ENCODE data around the gene METTL24. TPM values are rescaled to one million over a fixed set of nuclear protein-coding genes. Genes with fewer than 3 reads are reported as not detected.

The METTL24 gene
- total RNA-seq, 1 experiment from 2014 or later, result not detected

DNA sequence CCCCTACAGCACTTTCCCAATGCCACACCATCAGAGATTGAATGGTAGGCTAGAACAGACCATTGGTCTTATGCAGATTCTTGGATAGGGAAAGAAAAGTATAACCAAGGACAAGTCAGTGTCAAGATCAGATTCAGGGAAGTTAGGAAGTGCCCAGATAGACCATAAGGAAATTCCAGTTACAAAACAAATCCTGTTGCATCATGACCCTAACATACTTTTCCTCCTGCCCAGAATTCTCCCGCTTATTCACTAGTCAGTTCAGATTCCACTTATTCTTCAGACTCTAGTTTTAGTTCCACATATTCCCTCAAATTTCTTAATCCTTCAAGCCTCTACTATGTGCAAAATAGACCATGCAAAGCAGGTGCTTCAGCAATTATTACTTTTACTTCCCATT lies 20.7 kb downstream of the METTL24 start:
- no peak for DNase-seq (ENCODE audit: low spot score)

- DNase-seq (ENCODE audit: low spot score), result no peak
Measured at GRCh38 chr6:110334423-110335180, 23.5 kb downstream of the METTL24 start.

DNA sequence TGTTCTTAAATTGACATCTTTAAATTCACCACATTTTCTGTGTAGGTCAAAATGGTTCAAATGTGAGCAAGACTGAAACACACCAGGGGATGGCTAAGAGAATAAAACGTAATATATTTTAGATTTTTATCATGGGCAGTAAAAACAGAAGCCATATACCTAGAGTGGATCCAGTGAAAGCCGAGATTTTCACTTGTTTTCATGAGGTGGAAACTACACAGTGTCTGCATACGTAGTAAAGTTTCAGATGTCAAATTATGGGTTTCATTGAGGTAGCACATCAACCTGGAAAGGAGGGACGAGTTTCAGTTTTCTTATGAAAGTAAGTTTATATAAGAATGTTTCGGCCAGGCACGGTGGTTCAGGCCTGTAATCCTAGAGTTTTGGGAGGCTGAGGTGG lies 25.9 kb downstream of the METTL24 start:
- no peak for DNase-seq (ENCODE audit: low spot score)

DNA sequence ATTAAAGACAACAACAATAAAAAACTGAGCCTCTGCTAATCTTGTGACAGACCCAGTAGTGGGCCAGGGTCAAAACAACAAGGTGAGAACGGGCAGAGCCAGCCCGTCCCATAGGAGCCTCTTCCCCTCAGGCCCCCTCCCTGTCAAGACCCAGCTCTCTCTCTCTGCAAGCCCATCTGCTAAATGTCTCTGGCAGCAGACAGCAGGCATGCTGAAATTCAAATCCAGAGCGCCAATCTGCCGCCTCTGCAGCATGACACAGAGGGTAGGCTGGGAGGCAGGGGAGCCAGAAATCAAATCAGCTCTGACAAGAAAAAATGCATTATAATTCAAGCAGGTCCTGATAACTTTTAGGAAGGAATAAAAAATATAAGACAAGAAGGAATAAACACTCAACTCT lies 26.3 kb downstream of the METTL24 start:
- DNase-seq (ENCODE audit: low spot score), result no peak

DNA sequence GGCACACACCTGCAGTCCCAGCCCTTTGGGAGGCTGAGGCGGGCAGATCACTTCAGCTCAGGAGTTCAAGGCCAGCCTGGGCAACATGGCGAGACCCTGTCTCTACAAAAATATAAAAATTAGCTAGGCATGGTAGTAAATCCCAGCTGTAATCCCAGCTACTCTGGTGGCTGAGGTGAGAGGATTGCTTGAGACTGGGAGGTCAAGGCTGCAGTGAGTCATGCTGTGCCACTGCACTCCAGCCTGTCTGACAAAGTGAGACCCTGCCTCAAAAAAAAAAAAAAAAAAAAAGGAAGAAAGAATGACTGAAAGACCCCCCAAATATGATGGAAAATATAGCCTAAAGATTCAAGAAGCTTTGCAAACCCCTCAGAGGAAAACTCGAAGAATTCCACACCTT lies 26.8 kb downstream of the METTL24 start:
- DNase-seq (ENCODE audit: low spot score), result no peak

DNA sequence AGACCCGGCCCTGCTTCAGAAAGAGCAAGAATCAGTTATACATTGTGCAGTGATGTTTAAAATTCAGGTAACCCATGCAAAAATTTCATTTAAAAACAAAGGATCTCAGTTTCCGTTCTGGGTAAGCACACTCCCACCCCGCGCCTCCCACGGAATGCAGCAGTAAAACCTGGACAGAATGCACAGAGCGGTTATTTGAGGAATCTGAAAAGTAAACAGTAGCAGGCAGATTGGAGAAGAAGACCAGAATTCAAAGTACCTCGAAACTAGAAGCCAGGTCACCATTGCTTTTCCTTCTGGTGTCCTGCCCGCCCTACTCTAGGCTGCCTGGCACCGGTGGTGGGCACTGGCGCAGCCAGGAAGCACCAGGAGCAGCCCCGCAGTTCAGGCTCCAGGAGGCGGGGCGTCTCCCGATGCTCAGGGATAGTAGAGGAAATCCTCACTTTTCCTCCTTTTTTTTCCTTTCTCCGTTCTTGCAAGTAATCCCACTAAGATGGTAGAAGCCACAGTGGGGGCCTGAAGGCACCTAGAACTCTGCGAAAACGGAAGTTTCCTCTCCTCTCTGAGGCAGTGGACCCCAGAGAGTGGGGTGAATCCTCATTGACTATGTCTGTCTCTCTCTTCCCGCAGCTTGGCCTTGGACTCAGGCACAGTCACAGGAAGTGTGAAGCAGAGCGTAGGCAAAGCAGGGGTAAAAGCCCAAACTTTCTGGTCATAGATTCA lies 28.3 kb downstream of the METTL24 start:
- peak; percentile 38 for DNase-seq (ENCODE audit: low spot score)

DNA sequence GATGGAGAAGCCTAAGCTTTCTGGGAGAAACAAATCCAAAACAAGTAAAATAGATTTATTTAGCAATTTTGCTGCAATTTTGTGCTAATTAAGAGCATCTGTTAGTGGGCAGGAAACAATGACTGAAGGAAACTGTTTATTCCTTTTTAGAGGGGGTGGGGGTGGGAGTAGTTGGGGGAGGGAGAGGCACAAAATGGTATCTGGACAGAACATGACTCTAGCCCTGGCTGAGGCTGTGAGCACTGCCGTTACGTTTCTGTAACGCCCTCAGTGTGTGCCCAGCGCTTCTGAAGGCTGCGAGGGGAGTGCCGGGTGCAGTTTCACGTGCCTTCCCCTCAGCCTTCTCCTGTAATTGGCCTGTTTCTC lies 28.8 kb downstream of the METTL24 start:
- DNase-seq (ENCODE audit: low spot score), result no peak

- no peak for DNase-seq (ENCODE audit: low spot score)
Measured at GRCh38 chr6:110328259-110328658, 29.9 kb downstream of the METTL24 start.

- no peak for DNase-seq (ENCODE audit: low spot score)
Measured at GRCh38 chr6:110327391-110327790, 30.8 kb downstream of the METTL24 start.

DNA sequence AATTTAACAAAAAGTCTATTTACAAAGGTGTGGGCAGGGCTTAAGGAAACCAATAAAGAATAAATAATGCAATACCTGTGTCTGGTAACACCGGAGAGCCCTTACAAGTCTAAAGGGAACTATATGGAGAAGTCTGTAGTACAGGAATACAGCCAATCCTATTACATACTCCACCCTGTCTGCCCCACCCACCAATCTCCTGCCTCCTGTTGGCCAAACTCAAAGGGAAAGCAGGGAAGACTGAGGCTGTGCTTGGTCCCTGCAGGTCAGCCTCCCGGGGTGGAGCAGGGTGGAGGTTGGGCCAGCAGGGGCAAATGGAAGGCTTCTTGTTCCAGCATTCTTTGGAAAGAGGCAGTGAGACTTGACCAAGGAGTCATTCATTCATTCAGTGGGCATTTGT lies 31.5 kb downstream of the METTL24 start:
- no peak for DNase-seq (ENCODE audit: low spot score)

GRCh38 chr6:110326057-110326456 lies 32.1 kb downstream of the METTL24 start:
- DNase-seq (ENCODE audit: low spot score), result no peak

GRCh38 chr6:110325197-110325596 lies 33.0 kb downstream of the METTL24 start:
- peak; percentile 12 for DNase-seq (ENCODE audit: low spot score)

GRCh38 chr6:110324548-110324947 lies 33.6 kb downstream of the METTL24 start:
- DNase-seq (ENCODE audit: low spot score), result no peak

DNA sequence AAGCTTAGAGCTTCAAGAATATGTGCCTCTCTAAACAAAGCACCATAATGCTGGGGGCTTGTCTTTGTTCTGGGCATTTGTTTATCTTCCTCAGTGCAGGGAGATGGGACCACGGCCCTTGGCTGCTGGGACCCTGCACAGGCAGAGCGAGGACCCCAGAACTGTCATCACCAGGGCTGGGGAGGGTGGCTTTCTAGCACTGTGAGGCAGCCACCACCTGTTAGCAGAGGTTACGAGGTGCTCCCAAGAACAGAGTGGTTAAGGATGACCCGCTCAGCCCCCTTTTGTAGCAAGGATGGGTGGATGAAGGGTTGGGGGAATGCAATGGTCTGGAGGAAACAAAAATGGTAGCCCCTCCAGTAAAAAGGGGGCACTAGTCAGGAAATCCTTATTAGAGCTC lies 34.9 kb downstream of the METTL24 start:
- DNase-seq (ENCODE audit: low spot score), result no peak

DNA sequence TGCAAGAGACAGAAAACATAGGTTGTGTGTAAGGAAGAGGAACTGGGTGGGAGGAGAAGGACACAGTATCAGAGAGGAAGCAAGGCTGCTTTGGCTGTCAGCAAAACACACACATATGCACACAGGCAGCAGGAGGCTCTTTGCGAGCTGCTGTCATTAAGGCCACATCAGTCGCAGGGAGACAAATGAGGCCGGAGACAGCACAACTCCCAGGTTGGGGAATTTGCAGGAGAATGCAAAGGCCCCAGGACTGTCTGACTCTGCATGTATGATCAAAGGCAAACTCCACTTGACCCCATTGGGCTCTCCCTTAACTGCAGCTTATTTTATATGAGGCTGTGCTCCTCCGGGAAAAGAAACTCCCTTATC lies 35.3 kb downstream of the METTL24 start:
- DNase-seq (ENCODE audit: low spot score), result no peak

DNA sequence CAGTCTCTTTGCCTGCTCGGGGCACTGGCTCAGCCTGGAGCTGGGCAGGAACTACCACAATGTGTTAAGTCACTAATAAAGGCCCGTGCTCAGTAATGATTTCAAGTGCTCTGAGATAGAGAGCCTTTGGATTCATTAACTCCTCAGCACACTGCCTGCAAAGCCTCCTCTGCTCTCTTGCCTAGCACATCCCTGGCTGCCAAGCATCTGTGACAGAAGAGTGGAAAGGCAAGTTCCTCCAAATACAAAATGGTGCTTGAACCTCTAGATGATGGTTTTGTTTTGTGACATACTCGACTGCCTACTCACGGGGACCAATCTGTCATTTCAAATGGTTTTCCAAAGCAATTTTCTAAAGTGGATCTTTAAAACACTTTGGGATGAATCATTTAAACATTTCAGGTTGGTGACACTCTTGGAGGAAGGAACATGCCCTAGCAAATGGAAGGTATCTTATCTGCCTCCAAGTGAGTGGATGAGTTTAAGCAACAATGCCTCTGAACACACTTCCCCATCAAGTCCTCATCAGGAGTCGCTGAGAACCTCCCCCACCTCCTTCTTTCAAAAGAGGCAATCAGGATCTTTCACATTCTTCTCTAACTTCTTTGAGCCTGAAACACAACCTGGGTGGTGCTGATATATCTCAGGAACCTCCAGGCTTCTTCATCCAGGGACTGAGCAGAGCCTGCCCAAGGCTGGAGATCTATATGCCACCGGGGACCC lies 35.8 kb downstream of the METTL24 start:
- no peak for DNase-seq (ENCODE audit: low spot score)

DNA sequence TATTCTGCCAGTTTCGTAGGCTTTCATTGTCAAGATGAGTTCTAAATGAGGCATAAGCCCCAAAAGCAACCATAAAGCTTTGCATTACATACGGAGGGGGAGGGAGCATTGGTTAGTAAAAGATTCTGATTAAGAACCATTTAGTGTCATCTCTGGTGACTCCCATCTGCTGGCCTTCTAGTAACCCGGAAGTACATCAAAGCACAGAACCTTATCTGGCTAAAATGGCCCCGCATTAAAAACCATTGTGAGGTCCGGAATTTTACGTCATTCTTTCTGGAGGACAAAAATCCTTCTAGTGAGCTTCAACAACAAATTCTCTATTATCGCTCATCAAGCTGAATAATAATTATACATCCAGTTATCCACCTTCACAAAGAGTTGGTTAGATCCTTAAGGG lies 37.8 kb downstream of the METTL24 start:
- no peak for DNase-seq (ENCODE audit: low spot score)

- DNase-seq (ENCODE audit: low spot score), result no peak
Measured at GRCh38 chr6:110319843-110320242, 38.3 kb downstream of the METTL24 start.

DNA sequence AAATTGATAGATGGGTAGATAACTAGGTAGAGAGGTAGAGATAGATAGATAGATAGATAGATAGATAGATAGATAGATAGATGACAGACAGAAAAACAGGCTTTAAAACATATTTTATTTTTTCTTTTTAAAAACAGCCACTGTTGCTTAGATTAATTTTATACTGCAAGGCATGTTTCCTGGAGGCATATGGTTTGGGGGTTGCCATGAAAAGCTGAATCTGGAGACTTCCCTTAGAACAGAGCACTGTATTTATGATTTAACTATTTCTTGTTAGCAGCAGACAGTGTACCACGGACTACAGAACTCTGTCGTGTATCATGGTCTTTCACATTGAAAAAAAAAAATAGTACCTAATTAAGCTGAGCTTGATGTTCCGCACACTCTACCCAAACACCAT lies 38.8 kb downstream of the METTL24 start:
- no peak for DNase-seq (ENCODE audit: low spot score)

GRCh38 chr6:110318971-110319370 lies 39.2 kb downstream of the METTL24 start:
- DNase-seq (ENCODE audit: low spot score), result no peak

DNA sequence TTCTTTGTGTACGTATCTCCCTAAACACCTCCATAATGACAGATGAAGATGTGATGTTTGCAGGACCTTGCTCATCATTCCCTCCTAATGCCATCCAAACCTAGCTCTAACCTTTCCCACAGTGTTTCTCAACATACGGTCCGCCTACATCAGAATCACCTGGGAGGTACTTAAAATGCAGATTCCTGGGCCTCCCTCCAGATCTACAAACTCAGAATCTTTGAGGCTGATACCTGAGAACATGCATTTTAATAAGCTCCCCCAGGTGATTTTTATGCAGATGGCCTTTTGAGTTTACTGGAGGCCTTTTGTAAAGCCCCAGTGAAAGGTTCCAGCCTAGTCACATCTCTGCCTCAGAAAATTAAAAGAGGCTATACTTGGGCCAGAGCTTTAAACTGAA lies 40.5 kb downstream of the METTL24 start:
- no peak for DNase-seq (ENCODE audit: low spot score)

- DNase-seq (ENCODE audit: low spot score), result no peak
Measured at GRCh38 chr6:110317189-110317588, 41.0 kb downstream of the METTL24 start.

Data from HT-29 (cell line).